Measurements from ENCODE around the gene MAPK8.

DNA sequence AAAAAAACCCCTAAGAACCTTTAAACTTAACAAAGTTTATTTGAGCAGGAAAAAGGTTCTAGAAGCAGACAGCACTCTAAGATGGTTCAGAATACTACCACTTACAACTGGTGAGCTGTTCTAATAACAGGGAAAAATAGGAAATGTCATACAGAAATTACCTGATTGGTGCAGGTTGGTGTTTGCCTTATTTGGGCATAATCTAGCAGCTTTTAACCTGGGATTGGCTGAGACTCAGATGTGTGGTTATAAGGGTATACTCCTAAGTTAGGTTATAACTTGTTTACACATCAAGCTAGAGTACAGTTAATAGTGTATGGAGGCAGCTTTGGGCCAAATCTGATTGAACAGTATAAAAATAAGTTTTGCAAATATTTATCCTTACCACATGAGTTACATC is 59.8 kb downstream of the MAPK8 start:
- TF ChIP-seq, protein P1, sequence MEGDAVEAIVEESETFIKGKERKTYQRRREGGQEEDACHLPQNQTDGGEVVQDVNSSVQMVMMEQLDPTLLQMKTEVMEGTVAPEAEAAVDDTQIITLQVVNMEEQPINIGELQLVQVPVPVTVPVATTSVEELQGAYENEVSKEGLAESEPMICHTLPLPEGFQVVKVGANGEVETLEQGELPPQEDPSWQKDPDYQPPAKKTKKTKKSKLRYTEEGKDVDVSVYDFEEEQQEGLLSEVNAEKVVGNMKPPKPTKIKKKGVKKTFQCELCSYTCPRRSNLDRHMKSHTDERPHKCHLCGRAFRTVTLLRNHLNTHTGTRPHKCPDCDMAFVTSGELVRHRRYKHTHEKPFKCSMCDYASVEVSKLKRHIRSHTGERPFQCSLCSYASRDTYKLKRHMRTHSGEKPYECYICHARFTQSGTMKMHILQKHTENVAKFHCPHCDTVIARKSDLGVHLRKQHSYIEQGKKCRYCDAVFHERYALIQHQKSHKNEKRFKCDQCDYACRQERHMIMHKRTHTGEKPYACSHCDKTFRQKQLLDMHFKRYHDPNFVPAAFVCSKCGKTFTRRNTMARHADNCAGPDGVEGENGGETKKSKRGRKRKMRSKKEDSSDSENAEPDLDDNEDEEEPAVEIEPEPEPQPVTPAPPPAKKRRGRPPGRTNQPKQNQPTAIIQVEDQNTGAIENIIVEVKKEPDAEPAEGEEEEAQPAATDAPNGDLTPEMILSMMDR (conservative IDR thresholded peaks at IDR 0.05) = no peak
- no peak for TF ChIP-seq EZH2 (IDR thresholded peaks at IDR 0.05; ENCODE audit: low read depth)

Measured in PC-9 (cell line).